NCI-H226 (cell line): Measurements from ENCODE around the gene B3GALT6.
"Not testable (repeated sequence)": the region's sequence is repeated elsewhere in the genome, so short reads cannot be mapped to it uniquely, and the experiment has no call there.

Experiments used
- DNase-seq: peaks from one replicate; pipeline ENCODE4 v3.0.0-alpha.2; 2015

The B3GALT6 gene

DNA sequence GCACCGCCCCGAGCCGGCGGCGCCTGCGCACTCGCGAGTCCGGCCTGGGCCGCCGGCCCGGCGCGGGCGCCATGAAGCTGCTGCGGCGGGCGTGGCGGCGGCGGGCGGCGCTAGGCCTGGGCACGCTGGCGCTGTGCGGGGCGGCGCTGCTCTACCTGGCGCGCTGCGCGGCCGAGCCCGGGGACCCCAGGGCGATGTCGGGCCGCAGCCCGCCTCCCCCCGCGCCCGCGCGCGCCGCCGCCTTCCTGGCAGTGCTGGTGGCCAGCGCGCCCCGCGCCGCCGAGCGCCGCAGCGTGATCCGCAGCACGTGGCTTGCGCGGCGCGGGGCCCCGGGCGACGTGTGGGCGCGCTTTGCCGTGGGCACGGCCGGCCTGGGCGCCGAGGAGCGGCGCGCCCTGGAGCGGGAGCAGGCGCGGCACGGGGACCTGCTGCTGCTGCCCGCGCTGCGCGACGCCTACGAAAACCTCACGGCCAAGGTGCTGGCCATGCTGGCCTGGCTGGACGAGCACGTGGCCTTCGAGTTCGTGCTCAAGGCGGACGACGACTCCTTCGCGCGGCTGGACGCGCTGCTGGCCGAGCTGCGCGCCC lies at the start of gene B3GALT6:
TSS of gene B3GALT6 (plus strand) at position 30 of the 588 bp plus-strand sequence. CDS start at position 72, 42 bp downstream.
- DNase-seq = no peak

- no peak for DNase-seq
Measured at GRCh38 chr1:1182491-1183220, 49.4 kb upstream of the B3GALT6 start.

GRCh38 chr1:1183221-1183747 lies 48.8 kb upstream of the B3GALT6 start:
- DNase-seq = no peak

DNA sequence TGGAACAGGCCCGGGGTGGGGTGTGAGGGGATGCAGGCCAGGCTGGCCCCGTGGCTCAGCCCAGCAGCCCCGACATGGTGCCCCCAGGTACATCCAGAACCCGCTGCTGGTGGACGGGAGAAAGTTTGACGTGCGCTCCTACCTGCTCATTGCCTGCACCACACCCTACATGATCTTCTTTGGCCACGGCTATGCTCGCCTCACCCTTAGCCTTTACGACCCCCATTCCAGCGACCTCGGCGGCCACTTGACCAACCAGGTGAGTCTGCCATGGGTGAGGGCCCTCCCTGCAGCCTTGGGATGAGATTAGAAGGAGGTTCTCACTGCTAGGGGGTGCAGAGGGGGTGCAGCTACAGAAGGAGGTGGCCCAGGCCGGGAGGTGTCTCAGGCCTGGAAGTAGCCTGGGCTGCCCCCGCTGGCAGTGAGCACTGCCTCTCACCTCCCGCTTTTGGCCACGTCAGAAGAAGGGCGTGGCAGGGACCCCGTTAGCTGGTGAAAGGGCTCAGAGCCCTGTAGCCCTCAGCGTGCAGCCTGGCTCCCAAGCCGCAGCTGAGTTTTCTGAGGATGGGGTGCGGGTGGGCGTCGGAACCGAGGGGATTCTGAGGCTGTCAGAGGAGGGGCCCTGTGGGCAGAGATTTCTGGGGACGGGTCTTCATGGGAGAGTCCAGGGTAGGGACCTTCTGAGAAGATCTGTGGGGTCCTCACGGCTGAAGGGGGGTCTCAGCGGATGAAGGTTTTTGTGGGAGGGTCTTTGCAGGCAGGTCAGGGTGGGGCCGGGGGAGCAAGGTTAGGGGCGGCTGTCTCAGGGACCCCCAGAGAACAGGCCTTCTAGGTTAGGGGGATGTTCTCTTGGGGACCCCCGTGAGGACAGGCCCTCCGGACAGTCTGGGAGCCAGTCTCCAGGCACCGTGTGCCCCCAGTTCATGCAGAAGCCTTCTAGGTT lies 47.9 kb upstream of the B3GALT6 start:
- no peak for DNase-seq

DNA sequence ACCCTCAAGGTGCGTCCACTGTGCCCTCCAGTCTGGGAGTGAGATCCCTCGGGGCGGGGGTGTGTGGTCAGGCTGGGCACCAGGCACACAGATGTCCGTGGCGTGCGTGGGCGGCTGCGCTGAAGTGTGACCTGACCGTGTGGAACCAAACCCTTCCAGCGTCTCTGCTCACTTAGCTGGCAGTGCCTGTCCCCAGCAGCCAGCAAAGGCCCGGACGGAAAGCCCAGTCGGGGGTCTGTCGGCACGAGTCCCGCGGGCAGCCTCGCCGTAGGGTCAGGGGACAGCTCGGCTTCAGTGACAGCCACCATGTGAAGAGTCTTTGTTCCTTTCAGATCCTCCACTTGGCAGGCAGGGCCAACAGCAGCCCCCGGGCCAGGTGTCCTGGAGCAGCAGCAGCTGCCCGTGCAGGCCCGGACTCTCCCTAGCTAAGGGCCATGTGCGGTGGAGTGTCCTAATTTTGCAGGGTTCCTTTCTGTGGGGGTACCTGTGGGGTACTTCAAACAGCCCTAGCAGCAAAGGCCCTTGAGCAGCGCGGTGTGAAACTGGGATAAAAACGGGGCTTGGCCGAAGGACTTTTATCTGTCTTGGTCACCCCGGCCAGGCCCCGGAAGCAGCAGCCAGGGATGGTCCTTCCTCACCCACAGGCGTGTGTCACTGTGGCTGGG lies 46.8 kb upstream of the B3GALT6 start:
- no peak for DNase-seq

DNA sequence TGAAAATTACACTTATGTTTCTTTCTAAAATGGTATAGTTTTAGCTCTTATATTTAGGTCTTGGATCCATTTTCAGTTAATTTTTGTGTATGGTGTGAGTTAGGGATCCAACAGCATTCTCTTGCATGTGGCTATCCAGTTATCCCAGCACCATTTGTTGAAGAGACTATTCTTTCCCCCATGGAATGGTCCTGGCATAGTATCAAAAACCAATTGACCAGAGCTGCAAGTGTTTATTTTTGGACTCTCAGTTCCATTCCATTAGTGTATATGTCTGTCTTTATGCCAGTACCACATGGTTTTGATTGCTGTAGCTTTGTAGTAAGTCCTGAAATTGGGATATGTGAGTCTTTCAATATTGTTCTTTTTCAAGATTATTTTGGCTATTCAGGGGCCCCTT lies 44.1 kb upstream of the B3GALT6 start:
- no peak for DNase-seq

DNA sequence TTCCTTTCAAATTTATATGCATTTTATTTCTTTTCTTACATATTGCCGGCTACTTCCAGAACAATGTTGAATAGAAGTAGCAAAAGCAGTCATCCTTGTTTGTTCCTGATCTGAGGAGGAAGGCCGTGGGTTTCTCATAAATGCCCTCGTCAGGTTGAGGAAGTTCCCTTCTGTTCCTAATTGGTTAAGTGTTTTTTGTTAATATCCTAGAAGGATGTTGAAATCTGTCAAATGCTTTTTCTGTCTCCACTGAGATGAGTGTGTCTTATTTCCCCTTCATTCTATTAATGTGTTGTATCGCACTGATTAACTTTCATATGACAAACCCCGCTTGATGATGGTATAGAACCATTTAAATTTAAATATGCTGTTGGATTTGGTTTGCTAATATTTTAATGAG lies 42.9 kb upstream of the B3GALT6 start:
- DNase-seq = no peak

- no peak for DNase-seq
Measured at GRCh38 chr1:1191734-1192133, 40.3 kb upstream of the B3GALT6 start.

DNA sequence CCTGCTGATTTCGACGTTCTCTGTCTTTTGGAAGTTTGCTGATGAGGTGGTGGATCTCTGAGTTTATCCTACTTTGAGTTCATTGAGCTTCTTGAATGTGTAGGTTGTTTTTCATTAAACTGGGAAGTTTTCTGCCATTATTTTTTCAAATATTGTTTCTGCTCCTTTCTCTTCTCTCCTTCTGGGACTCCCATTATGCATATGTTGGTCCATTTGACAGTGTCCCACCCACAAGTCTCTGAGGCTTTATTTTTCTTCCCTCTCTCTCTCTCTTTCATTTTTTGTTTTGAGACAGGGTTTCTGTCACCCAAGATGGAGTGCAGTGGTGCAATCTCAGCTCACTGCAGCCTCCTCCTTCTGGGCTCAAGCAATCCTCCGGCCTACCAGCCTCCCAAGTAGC lies 37.3 kb upstream of the B3GALT6 start:
- DNase-seq = no peak

GRCh38 chr1:1195726-1196125 lies 36.3 kb upstream of the B3GALT6 start:
- DNase-seq = not testable (repeated sequence)

DNA sequence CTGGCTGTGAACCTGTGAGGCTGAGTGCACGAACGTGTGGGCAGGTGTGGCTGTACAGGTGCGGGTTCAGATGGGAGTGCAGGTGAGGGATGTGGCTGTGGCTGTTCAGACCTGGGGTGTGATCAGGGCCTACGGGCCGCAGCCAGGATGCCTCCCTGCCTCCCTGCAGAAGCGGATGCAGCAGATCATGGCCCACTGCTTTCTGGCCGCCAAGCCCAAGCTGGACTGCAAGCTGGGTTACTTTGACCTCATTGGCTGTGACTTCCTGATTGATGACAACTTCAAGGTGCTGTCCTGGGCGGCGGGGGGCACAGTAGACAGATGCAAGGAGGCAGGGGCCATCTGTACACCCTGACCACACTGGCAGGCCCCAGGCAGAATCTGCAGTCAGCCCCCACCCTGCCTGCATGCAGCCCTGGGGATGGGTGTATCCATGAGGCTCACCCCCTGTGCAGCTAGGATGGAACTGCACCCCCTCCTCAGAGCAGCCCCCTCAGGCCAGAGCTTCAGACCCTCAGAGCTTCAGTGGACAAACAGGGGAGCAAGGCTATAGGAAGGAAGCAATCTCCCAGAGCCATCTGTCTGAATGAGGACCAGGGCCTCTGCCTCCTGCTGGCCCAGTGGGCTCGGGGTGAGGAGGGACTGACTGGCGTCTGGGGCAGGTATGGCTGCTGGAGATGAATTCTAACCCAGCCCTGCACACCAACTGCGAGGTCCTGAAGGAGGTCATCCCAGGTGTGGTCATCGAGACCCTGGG lies 35.4 kb upstream of the B3GALT6 start:
- no peak for DNase-seq

DNA sequence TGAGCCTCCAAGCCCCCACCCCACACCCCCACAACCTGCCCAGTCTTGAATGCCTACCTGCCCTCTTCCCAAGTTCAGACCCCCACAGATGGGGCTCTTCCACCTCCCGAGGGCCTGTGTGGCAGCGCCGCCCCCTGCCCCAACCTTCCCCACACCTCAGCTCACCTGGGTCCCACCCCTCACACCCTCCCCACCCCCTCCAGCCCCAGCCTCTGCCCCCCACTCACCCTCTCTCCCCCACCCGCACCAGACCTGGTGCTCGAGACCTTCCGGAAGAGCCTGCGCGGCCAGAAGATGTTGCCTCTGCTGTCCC lies 34.9 kb upstream of the B3GALT6 start:
- DNase-seq = no peak

DNA sequence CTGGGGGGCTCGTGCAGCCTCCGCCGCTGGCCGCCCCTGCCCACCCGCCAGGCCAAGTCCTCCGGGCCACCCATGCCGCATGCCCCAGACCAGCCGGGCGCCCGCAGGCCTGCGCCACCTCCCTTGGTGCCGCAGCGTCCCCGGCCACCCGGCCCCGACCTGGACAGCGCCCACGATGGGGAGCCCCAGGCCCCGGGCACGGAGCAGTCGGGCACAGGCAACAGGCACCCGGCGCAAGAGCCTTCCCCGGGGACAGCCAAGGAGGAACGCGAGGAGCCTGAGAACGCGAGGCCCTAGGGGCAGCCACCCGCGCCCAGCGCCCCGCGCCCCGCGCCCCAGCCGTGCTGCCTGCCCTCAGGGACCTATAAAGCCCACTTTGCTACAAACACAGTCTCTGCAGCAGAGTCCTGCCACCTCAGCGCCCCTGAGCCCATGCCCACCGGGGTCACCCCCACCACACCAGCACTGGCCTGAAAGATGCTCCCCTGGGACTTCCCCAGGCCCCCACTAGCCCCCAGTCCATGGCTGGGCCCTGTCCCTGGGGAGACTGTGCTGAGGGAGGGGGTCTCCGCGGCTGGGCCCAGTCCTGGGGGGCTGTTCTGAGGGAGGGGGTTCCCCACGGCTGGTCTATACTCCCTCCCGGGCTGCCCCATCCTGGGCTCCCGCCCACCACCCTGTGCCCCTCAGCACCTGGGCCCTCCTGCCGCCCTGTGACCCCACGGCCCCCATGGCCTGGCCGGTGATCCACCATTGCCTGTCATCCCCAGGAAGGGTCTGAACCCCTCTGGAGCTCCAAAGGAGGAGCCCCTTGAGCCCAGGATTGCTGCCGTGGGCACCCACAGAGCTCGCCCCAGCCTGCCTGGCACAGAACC lies 34.2 kb upstream of the B3GALT6 start:
- DNase-seq = no peak

GRCh38 chr1:1198423-1199140 lies 33.5 kb upstream of the B3GALT6 start:
- no peak for DNase-seq

- DNase-seq = no peak
Measured at GRCh38 chr1:1199141-1199960, 32.7 kb upstream of the B3GALT6 start.

- DNase-seq = no peak
Measured at GRCh38 chr1:1199961-1200875, 31.8 kb upstream of the B3GALT6 start.

DNA sequence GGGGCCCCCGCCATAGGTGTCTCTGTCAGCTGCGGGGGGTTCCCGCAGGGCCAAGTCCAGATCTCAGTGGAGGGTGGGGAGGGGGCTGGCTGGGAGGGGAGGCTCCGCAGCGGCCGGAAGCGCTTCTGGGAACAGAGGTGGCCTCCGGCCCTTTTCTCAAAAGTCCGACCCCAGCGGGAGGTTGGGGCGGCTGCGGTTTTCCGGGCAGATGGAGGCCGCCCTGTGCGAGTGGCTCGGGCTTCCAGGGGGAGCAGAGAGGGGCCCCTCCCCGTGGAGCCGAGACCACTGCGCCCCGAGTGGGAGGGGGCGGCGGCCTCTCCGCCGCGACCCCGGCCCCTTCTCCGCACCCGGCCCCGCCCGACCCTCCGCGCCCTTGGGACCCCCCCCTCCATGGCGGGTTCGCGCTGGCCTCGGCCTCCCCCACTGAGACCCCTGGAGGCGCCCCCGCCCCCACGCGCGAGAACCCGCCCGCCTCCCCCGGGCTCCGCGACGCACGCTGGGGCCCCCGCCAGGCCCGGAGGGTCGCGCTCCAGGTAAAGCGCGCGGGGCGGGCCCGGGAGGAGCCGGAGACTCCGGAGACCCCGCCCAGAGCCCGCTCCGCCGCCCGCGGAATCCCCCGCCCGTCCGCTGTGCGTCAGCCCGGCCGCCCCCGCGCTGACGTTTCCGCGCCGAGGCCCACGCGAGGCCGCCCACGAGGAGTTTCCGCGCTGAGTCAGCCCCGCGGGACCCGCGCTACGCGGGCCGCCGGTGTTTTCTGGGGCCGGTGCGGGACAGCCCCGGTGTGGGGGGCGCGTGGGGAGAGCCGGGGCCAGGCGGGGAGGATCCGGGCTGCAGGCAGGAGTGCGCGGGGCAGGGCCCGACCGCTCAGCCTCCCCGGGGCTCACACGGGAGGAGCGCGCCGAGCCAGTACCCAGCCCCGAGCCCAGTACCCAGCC lies 30.9 kb upstream of the B3GALT6 start:
- DNase-seq = peak; percentile 63
